Measurements from ENCODE around the gene AOC1. TPM values are rescaled to one million over a fixed set of nuclear protein-coding genes. Genes with fewer than 3 reads are reported as not detected.

Gene AOC1, protein sequence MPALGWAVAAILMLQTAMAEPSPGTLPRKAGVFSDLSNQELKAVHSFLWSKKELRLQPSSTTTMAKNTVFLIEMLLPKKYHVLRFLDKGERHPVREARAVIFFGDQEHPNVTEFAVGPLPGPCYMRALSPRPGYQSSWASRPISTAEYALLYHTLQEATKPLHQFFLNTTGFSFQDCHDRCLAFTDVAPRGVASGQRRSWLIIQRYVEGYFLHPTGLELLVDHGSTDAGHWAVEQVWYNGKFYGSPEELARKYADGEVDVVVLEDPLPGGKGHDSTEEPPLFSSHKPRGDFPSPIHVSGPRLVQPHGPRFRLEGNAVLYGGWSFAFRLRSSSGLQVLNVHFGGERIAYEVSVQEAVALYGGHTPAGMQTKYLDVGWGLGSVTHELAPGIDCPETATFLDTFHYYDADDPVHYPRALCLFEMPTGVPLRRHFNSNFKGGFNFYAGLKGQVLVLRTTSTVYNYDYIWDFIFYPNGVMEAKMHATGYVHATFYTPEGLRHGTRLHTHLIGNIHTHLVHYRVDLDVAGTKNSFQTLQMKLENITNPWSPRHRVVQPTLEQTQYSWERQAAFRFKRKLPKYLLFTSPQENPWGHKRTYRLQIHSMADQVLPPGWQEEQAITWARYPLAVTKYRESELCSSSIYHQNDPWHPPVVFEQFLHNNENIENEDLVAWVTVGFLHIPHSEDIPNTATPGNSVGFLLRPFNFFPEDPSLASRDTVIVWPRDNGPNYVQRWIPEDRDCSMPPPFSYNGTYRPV
- total RNA-seq (2022; extraction: Qiagen RNA extraction) = 0.08 TPM in 1 of 5 replicates, not detected in the others

DNA sequence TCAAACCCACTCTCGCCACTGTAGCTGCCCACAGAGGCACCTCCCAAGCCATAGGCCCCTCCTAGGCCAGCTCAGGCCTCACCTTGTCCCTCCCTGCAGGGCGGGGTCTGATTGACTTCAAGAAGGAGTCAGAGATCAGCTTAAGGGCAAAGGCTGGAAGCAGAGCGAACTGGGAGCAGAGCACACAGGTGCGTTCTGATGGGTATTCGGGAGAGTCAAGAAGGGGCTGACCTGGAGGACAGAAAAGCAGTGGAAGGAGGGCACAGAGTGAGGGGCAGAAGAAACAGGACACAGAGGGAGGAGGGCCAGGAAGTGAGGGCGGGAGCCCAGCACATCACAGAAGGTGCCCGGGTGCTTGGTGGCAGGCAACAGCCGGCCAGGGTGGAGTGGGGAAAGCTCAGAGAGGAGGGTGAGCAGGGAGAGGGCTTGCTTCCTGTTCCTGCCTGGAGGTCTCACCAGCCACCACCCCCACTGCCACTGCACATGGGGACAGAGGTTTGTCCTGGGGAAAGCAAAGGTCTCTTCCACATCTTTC is at the start of gene AOC1:
Gene AOC1, plus strand, starts transcription at position 147 of the 535 bp plus-strand sequence. CDS start 3,954 bp downstream, outside the sequence.

Other genes with a start within 250 kb of the AOC1 start
- gene GIMAP6, start 220.1 kb upstream of the AOC1 start, total RNA-seq (2022; extraction: Qiagen RNA extraction) = not detected in 5 replicates
- not detected in 5 replicates for gene GIMAP2, start 166.8 kb upstream of the AOC1 start, total RNA-seq (2022; extraction: Qiagen RNA extraction)
- not detected in 5 replicates for gene GIMAP1, start 135.9 kb upstream of the AOC1 start, total RNA-seq (2022; extraction: Qiagen RNA extraction)
- gene GIMAP5, start 115.1 kb upstream of the AOC1 start, total RNA-seq (2022; extraction: Qiagen RNA extraction) = 0.09 TPM in 2 of 5 replicates, not detected in the others
- 0.12 to 0.22 TPM (median 0.14 TPM) in 3 of 5 replicates, not detected in the others for gene TMEM176B, start 52.2 kb upstream of the AOC1 start, total RNA-seq (2022; extraction: Qiagen RNA extraction)
- 0.09 TPM in 1 of 5 replicates, not detected in the others for gene TMEM176A, start 51.7 kb upstream of the AOC1 start, total RNA-seq (2022; extraction: Qiagen RNA extraction)
- gene KCNH2, start 125.8 kb downstream of the AOC1 start, total RNA-seq (2022; extraction: Qiagen RNA extraction) = 3.9 to 6.3 TPM (median 5.7 TPM) in 5 replicates
- gene NOS3, start 138.5 kb downstream of the AOC1 start, total RNA-seq (2022; extraction: Qiagen RNA extraction) = 0.22 to 0.70 TPM (median 0.42 TPM) in 5 replicates
- 0.39 to 0.69 TPM (median 0.61 TPM) in 5 replicates for gene ATG9B, start 172.0 kb downstream of the AOC1 start, total RNA-seq (2022; extraction: Qiagen RNA extraction)
- 31.2 to 46.1 TPM (median 43.3 TPM) in 5 replicates for gene ABCB8, start 175.9 kb downstream of the AOC1 start, total RNA-seq (2022; extraction: Qiagen RNA extraction)
- 3.9 to 11.3 TPM (median 9.0 TPM) in 5 replicates for gene ASIC3, start 196.0 kb downstream of the AOC1 start, total RNA-seq (2022; extraction: Qiagen RNA extraction)
- 30.7 to 35.8 TPM (median 31.2 TPM) in 5 replicates for gene CDK5, start 205.4 kb downstream of the AOC1 start, total RNA-seq (2022; extraction: Qiagen RNA extraction)
- gene SLC4A2, start 207.1 kb downstream of the AOC1 start, total RNA-seq (2022; extraction: Qiagen RNA extraction) = 161 to 286 TPM (median 257 TPM) in 5 replicates
- gene FASTK, start 228.3 kb downstream of the AOC1 start, total RNA-seq (2022; extraction: Qiagen RNA extraction) = 46.1 to 78.7 TPM (median 71.2 TPM) in 5 replicates
- 31.3 to 61.4 TPM (median 56.8 TPM) in 5 replicates for gene TMUB1, start 231.0 kb downstream of the AOC1 start, total RNA-seq (2022; extraction: Qiagen RNA extraction)
- 42.8 to 62.4 TPM (median 57.0 TPM) in 5 replicates for gene AGAP3, start 234.0 kb downstream of the AOC1 start, total RNA-seq (2022; extraction: Qiagen RNA extraction)

Data from A549 treated with dexamethasone at 1 μM for 4 hours (cell line).